ENCODE measurements around the gene PITX1.
A peak's percentile ranks its signal among the peaks of the same experiment; 100 is the strongest.
"Not testable (repeated sequence)": the region's sequence is repeated elsewhere in the genome, so short reads cannot be mapped to it uniquely, and the experiment has no call there.

The PITX1 gene

GRCh38 chr5:135010502-135011354, 23.3 kb downstream of the PITX1 start:
- no peak for DNase-seq
- ATAC-seq: no peak

GRCh38 chr5:135009736-135010501, 24.1 kb downstream of the PITX1 start:
- no peak for DNase-seq

GRCh38 chr5:135008981-135009735, 24.9 kb downstream of the PITX1 start:
- ATAC-seq: no peak
- DNase-seq: no peak

More at GRCh38 chr5:135009736-135010501, 24.1 kb downstream of the PITX1 start:
- ATAC-seq: no peak

- no peak for DNase-seq
Measured at GRCh38 chr5:135008556-135008955, 25.5 kb downstream of the PITX1 start.

GRCh38 chr5:135007749-135008363, 26.2 kb downstream of the PITX1 start:
- ATAC-seq: no peak
- DNase-seq: no peak

More at GRCh38 chr5:135008556-135008955, 25.5 kb downstream of the PITX1 start:
- ATAC-seq: no peak

- no peak for ATAC-seq
- DNase-seq: no peak
Measured at GRCh38 chr5:135007305-135007704, 26.7 kb downstream of the PITX1 start.

- DNase-seq: no peak
- ATAC-seq: no peak
Measured at GRCh38 chr5:135005076-135005475, 29.0 kb downstream of the PITX1 start.

- ATAC-seq (no peak), DNase-seq (no peak)
Measured at GRCh38 chr5:135004376-135004775, 29.7 kb downstream of the PITX1 start.

- ATAC-seq, DNase-seq: not testable (repeated sequence)
Measured at GRCh38 chr5:134998068-134998467, 36.0 kb downstream of the PITX1 start.

GRCh38 chr5:134997015-134997414, 37.0 kb downstream of the PITX1 start:
- DNase-seq (no peak), ATAC-seq (no peak)

GRCh38 chr5:134995850-134996402, 38.1 kb downstream of the PITX1 start:
- DNase-seq (no peak), ATAC-seq (peak; percentile 32)

- ATAC-seq (no peak), DNase-seq (no peak)
Measured at GRCh38 chr5:134994560-134995156, 39.4 kb downstream of the PITX1 start.

- DNase-seq: no peak
- no peak for ATAC-seq
Measured at GRCh38 chr5:134993161-134993560, 40.9 kb downstream of the PITX1 start.

GRCh38 chr5:134992148-134992547, 41.9 kb downstream of the PITX1 start:
- ATAC-seq: no peak
- no peak for DNase-seq

GRCh38 chr5:134990183-134990582, 43.8 kb downstream of the PITX1 start:
- DNase-seq, ATAC-seq: not testable (repeated sequence)

GRCh38 chr5:134989266-134989830, 44.7 kb downstream of the PITX1 start:
- ATAC-seq: no peak
- DNase-seq: no peak

- DNase-seq (no peak), ATAC-seq (no peak)
Measured at GRCh38 chr5:134982230-134982629, 51.8 kb downstream of the PITX1 start.

GRCh38 chr5:134979416-134979815, 54.6 kb downstream of the PITX1 start:
- ATAC-seq: no peak
- no peak for DNase-seq

All from stimulated activated naive CD8-positive, alpha-beta T cell treated with anti-CD3 and anti-CD28 coated beads, Interleukin-15, Interleukin-2, amounts not matched to agents 100 U/mL and 50 U/mL, for 24 hours (primary cell).